Esophagus muscularis mucosa (tissue), 4 donors: ENCODE measurements around the gene NANS.

Experiments
- EP300 ChIP-seq: sonication (generic); formaldehyde crosslinking; IDR thresholded peaks from one replicate; pipeline ENCODE4 v1.6.1; 2017; ENCODE audit warnings: antibody characterized with exemption
- POLR2A ChIP-seq: fragments of 450-650 bp; IDR thresholded peaks from one replicate; pipeline ENCODE4 v1.6.1; 2017; ENCODE audit warnings: antibody characterized with exemption, moderate library complexity, mild to moderate bottlenecking, low read depth
- TF ChIP-seq, protein P1 (sequence below), 3 experiments: fragments of 200-600 bp in 2 of 3; fragments of 450-650 bp in 1 of 3; sonication (generic) in 2 of 3; IDR thresholded peaks; one replicate each; pipeline ENCODE4 v1.5.1; 2017 to 2019; ENCODE audit warnings: antibody characterized with exemption in 3 of 3, mild to moderate bottlenecking in 2 of 3, moderate library complexity in 1 of 3

DNA sequence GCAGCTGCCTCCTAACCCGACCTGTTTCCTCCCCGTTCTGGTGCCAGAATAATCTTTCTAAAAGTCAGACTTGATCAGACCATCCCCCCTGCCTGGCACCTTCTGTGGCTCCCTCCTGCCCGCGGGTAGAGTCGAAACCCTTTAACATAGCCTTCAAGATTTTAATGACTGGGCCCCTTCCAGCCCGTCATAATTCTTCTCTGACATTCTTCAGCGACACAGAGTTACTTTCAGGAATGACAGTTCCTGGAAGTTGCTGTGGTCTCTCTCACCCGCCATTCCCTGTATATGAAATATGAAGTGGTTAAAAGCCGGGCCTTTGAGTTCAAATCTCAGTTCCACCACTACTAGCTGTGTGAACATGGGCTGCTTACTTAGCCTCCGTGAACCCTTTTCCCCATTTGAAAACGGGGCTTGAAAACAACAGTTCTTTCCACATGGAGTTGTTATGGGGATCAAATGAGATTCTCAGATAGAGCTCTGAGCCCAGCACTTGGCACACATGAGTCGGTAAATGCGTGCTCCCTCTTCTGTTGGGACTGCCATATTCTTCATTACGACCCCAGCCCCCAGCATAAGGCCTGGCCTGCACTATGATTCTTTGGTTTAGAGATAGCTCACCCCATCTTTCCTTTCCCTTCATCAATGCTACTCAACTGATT, 737 bp downstream of the NANS start:
- no peak for TF ChIP-seq EP300
- TF ChIP-seq POLR2A = no peak
- TF ChIP-seq, protein P1, sequence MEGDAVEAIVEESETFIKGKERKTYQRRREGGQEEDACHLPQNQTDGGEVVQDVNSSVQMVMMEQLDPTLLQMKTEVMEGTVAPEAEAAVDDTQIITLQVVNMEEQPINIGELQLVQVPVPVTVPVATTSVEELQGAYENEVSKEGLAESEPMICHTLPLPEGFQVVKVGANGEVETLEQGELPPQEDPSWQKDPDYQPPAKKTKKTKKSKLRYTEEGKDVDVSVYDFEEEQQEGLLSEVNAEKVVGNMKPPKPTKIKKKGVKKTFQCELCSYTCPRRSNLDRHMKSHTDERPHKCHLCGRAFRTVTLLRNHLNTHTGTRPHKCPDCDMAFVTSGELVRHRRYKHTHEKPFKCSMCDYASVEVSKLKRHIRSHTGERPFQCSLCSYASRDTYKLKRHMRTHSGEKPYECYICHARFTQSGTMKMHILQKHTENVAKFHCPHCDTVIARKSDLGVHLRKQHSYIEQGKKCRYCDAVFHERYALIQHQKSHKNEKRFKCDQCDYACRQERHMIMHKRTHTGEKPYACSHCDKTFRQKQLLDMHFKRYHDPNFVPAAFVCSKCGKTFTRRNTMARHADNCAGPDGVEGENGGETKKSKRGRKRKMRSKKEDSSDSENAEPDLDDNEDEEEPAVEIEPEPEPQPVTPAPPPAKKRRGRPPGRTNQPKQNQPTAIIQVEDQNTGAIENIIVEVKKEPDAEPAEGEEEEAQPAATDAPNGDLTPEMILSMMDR (IDR thresholded peaks at IDR 0.05) = no peak
